Activated naive CD4-positive, alpha-beta T cell treated with anti-CD3 and anti-CD28 coated beads, Interleukin-2, amount 50 U/mL, for 16 hours (primary cell): ENCODE data around the gene GTF3A.

Source experiments
- DNase-seq: peaks from one replicate; pipeline ENCODE4 v3.0.0-alpha.2; 2020

Gene GTF3A

GRCh38 chr13:27449936-27450828 lies 25.8 kb downstream of the GTF3A start, which contains the start of gene MTIF3:
MTIF3 (minus strand) TSS chr13:27450564; CDS start chr13:27440448, 10,116 bp downstream.
- DNase-seq: peak; percentile 98

GRCh38 chr13:27450921-27451471 lies 26.6 kb downstream of the GTF3A start:
- peak; percentile 38 for DNase-seq

GRCh38 chr13:27455331-27455855 lies 31.0 kb downstream of the GTF3A start:
- peak; percentile 31 for DNase-seq

- DNase-seq: no peak
Observed at GRCh38 chr13:27461940-27462584, 37.6 kb downstream of the GTF3A start.

- no peak for DNase-seq
Observed at GRCh38 chr13:27463500-27463899, 39.1 kb downstream of the GTF3A start.

- DNase-seq: no peak
Observed at GRCh38 chr13:27465611-27466010, 41.2 kb downstream of the GTF3A start.

GRCh38 chr13:27466513-27466912 lies 42.1 kb downstream of the GTF3A start:
- no peak for DNase-seq

- DNase-seq: no peak
Observed at GRCh38 chr13:27470075-27470820, 45.8 kb downstream of the GTF3A start.

GRCh38 chr13:27472441-27472840 lies 48.0 kb downstream of the GTF3A start:
- DNase-seq: no peak

- DNase-seq: no peak
Observed at GRCh38 chr13:27472941-27473340, 48.5 kb downstream of the GTF3A start.

GRCh38 chr13:27474751-27475268 lies 50.4 kb downstream of the GTF3A start:
- no peak for DNase-seq

GRCh38 chr13:27476943-27477703 lies 52.7 kb downstream of the GTF3A start:
- DNase-seq: no peak

GRCh38 chr13:27481766-27482165 lies 57.3 kb downstream of the GTF3A start:
- no peak for DNase-seq

GRCh38 chr13:27482983-27483382 lies 58.6 kb downstream of the GTF3A start:
- DNase-seq: no peak

GRCh38 chr13:27483421-27483820 lies 59.0 kb downstream of the GTF3A start:
- no peak for DNase-seq
